Lower leg skin (tissue), 4 donors: ENCODE data around the gene BCAR3. TPM values are rescaled to one million over a fixed set of nuclear protein-coding genes. Genes with fewer than 3 reads are reported as not detected.

Experiments
- DNase-seq, 2 donors: peaks; one replicate each; pipeline ENCODE4 v3.0.0-alpha.2; 2019; ENCODE audit warnings: low spot score in 2 of 2
- H3K4me3 ChIP-seq: fragments of 200-600 bp; sonication (generic); 2 replicates; pipeline ENCODE4 v1.5.1; 2017; ENCODE audit warnings: mild to moderate bottlenecking, low read depth; ENCODE audit not compliant: poor library complexity, severe bottlenecking
- POLR2A ChIP-seq, 2 donors: fragments of 450-650 bp; IDR thresholded peaks; one replicate each; pipeline ENCODE4 v1.6.1; 2016 to 2017; ENCODE audit warnings: antibody characterized with exemption in 2 of 2, mild to moderate bottlenecking in 1 of 2, moderate library complexity in 1 of 2
- WGBS, 2 donors: methylation state at CpG; one replicate each; pipeline ENCODE4 v1.1.5; 2018; 5-methylcytosine and 5-hydroxymethylcytosine counted together
- intact Hi-C: fragments of 100-400 bp; cut with DNase I; formaldehyde crosslinking; loops from one replicate; pipeline ENCODE4 v1.15.0; 2023; ENCODE audit warnings: low total_unique reads
- total RNA-seq, 4 donors: library from RNA; depleted of rRNA; stranded (reverse); fragments of >200 nt; gene quantifications; one replicate each; pipeline ENCODE4 v1.1.0, GENCODE V29; 2016
- TF ChIP-seq, protein P1 (sequence below), 3 donors: fragments of 450-650 bp; IDR thresholded peaks; one replicate each; pipeline ENCODE4 v1.5.1; 2016; ENCODE audit warnings: antibody characterized with exemption in 3 of 3, mild to moderate bottlenecking in 3 of 3, moderate library complexity in 2 of 3

The BCAR3 gene
- total RNA-seq, 4 donors from 2014 or later = 41.8 to 57.5 (median 45.8) TPM

DNA sequence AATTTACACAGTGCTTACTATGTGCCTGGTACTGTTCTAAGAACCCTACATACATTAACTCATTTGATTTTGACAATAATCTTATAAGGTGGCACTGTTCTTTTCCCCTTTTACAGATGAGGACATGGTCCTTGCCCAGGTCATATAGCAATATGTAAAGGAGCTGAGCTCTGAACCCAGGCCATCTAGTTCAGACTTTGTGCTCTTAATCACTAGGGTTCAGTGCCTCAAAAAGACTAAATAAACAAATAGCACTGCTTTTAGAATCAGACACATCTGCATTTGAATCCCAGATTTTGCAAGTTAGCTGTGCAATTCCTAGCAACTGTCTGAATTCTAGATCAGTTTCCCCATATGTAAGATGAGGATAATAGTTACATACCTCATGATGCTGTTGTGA lies 8.7 kb upstream of the BCAR3 start:
- intact Hi-C loops = no loop called here
- no peak for DNase-seq
- H3K4me3 ChIP-seq = no peak overlapping the region
- TF ChIP-seq, protein P1, sequence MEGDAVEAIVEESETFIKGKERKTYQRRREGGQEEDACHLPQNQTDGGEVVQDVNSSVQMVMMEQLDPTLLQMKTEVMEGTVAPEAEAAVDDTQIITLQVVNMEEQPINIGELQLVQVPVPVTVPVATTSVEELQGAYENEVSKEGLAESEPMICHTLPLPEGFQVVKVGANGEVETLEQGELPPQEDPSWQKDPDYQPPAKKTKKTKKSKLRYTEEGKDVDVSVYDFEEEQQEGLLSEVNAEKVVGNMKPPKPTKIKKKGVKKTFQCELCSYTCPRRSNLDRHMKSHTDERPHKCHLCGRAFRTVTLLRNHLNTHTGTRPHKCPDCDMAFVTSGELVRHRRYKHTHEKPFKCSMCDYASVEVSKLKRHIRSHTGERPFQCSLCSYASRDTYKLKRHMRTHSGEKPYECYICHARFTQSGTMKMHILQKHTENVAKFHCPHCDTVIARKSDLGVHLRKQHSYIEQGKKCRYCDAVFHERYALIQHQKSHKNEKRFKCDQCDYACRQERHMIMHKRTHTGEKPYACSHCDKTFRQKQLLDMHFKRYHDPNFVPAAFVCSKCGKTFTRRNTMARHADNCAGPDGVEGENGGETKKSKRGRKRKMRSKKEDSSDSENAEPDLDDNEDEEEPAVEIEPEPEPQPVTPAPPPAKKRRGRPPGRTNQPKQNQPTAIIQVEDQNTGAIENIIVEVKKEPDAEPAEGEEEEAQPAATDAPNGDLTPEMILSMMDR (IDR thresholded peaks at IDR 0.05) = no peak
- no peak for TF ChIP-seq POLR2A (IDR thresholded peaks at IDR 0.05)

DNA sequence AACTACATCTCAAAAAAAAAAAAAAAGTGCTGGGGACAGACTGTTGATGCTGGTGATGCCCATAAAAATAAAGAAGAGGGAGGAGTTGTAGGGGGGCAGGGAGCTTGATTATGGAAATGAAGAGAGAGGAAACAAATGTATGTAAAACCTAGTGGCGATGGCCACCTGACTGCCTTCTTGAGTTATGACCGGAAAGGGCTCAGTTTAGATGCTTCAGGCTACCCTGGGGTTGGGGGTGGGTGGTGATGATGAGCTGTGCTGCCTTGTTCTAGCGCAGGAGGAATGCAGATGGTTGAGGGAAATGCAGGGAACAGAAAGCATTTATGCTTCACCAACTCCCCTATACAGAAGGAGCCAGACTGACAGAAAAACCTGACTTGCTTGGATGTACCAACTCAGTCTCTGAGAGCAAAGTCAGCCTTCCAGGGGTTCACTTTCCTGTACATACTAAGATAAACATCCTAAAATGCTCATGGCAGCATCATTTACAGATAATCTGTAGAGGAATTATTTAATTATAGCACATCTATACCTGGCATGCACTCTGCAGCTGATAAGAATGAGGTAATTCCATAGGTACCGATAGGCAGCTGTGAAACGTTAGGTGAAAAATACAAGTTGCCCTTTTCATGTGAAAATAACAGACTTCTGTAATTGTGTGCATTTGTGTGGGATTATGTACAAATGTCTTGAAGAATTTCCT lies 8.0 kb upstream of the BCAR3 start:
- DNase-seq = no peak

DNA sequence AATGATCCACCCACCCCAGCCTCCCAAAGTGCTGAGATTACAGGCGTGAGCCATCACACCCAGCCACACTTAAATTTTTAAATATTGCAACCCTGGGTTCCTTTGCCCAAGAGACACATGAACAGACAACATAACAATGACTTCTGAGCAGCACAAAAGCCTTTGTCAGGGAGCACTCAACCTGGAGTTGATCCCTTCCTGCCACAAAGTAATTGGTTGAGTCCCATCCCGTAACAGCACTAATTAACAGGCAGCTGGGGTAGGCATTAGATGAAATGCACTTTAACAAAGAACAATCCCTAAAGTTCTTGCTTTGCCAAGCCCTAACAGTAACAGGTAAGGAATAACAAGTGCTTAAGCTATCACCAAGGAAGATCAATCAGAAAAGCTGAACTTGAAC lies 5.9 kb upstream of the BCAR3 start:
- WGBS, 2 donors = 89 to 92% methylated on average over 2 of the region's 2 CpGs
- TF ChIP-seq, protein P1 (IDR thresholded peaks at IDR 0.05) = no peak
- no peak for TF ChIP-seq POLR2A (IDR thresholded peaks at IDR 0.05)
- no peak overlapping the region for H3K4me3 ChIP-seq
- no peak for DNase-seq
- intact Hi-C loops = no loop called here

More for the DNA sequence above, 8.0 kb upstream of the BCAR3 start:
- intact Hi-C loops = no loop called here
- TF ChIP-seq POLR2A (IDR thresholded peaks at IDR 0.05) = no peak
- TF ChIP-seq, protein P1 (IDR thresholded peaks at IDR 0.05) = no peak
- H3K4me3 ChIP-seq = no peak overlapping the region
- 90 to 93% methylated on average over 5 of the region's 5 CpGs for WGBS, 2 donors

DNA sequence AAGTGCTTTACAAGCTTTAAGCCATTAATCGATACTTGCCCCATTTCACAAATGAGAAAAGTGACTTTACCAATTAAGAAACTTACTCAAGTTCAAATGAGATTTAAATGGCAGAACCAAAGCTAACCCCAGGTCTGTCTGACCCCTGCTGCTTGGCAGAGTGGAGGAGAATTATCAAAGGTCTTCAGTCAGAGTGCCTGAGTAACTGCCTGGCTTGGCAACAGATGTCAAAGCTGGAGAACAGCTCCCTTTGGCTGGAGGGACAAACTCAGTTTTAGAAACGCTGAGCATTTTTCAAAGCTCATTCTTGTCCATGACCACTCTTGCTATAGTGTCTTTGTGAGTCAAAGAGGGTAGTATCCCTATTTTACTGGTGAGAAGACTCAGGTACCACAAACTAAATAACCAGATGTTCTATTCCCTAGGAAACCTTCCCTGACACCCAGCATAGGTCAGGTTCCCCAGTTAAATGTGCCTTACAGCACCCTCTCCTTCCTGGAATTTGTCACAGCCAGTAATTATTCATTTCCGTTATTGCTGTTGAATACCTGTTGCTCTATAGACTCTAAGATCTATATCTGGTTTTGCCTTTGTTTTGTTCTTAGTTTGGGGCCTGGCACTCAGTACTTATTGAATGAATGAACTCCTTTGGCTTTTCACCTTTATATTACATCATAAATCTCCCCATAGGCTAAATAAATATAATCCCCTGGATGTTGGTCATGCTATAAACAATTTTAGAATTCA lies 5.0 kb upstream of the BCAR3 start:
- intact Hi-C loops = no loop called here
- DNase-seq = no peak
- WGBS, 2 donors = 77 to 87% methylated on average over 3 of the region's 3 CpGs
- H3K4me3 ChIP-seq = no peak overlapping the region
- TF ChIP-seq POLR2A (IDR thresholded peaks at IDR 0.05) = no peak
- TF ChIP-seq, protein P1 (IDR thresholded peaks at IDR 0.05) = no peak

DNA sequence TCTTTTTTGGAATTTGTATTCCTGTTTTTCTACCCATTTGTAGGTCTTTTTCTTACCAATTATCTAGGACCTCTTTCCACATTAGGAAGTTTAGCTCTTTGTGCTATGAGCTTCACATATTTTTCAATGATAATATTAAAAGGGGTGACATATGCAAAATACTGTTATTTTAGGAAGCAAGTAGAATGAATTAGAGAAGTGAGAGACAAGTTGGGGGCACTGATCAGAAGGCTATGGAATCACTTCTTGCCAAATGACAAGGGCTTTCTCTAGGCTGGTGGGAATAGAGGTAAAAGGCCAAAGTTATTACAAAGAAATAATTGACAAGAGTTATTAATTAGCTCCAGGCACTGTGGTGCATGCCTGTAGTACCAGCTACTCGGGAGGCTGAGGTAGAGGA lies 4.3 kb upstream of the BCAR3 start:
- intact Hi-C loops = no loop called here
- WGBS, 2 donors = 58 to 88% methylated on average over 1 of the region's 1 CpG
- DNase-seq = no peak
- no peak for TF ChIP-seq POLR2A (IDR thresholded peaks at IDR 0.05)
- TF ChIP-seq, protein P1 (IDR thresholded peaks at IDR 0.05) = no peak
- no peak overlapping the region for H3K4me3 ChIP-seq
